Amniotic epithelial cell (primary cell): Measurements from ENCODE around the gene KCNIP1.

Experiments
- DNase-seq: peaks from one replicate; pipeline ENCODE4 v3.0.0-alpha.2; 2010; ENCODE audit warnings: low read depth

KCNIP1 gene

GRCh38 chr5:170563824-170564567 is 60.2 kb downstream of the KCNIP1 start:
- DNase-seq, result no peak

GRCh38 chr5:170565072-170565471 is 61.3 kb downstream of the KCNIP1 start:
- DNase-seq, result no peak

DNA sequence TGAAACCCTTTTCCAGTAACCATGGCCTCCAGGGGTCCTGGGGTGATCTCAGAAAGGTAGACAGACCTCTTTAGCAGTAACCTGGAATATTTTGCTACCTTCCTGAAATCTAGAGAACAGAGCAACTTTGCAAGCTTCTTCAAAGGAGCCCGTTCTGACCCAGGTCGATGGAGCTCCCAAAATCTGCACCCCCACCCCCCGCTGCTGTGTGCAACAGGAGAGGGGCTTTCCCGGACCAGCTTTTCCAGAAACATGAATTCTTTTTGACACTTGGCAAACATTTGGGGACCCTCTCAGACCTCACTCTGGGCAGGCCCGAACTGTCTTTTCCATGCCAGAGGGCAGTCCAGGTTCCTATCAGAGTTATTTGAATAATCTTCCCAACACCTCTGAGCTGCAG is 65.3 kb downstream of the KCNIP1 start:
- DNase-seq, result no peak

DNA sequence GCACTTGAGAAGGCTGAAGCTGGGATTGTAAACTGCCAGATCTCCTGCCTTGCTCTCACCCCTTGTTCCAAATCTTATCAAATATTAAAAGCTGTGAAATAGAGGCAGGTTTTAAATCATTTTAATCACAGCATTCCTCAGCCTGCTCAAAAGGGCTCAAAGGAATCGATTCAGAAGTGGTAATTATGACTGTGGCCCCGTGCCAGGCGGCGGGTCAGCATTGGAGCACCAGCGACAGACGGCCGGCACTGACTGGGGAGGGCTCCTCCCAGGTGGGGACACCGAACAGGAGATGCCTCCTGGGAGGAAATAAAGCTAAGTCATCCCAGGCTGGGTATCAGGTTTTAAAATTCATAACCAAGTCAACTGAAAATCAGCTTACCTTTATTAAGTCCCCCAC is 66.7 kb downstream of the KCNIP1 start:
- DNase-seq, result no peak

GRCh38 chr5:170571281-170571731 is 67.5 kb downstream of the KCNIP1 start:
- peak; percentile 83 for DNase-seq

DNA sequence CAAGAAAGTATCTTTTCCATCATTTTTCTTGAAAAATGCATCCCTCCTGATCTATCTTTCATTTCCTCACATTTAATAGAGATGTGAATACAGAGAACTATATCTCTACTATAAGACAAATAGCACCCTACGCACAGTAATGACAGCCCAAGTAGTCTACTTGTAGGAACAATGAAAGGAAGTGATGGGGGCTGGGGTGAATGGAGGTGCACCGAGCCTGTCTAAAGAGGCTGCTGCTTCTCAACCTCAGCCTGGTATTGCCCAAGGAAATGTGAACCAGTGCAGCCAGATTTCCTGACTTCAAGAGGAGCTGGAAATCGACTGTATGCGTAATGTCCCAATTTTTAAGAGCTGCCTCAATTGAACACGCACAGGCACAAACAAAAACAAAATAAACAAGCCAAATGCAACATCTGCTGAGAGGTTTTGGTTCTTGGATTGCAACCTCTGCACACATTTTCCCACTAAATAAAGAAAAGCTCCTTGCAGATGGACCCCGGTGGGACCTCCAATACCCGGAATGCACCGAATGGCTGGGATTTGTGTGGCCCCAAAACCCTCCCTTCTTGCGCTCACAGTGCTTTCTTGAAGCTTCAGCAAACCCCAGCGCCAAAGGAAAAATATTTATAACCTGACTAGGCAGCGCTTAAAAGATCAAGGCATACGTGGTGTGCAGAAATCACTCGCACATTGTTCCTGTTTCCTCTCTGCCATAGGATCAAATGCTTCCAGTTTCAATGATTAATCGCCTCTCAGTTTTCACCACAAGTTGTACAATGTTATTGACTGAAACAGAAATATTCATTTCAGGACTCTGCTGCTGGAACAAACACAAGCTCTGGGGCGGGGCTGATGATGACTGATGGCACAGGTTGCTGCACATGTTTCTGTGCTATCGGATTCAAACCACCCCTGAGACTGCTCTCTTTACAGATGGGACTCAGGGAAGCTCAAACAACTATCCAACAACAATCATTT is 68.3 kb downstream of the KCNIP1 start:
- DNase-seq, result peak; percentile 29

DNA sequence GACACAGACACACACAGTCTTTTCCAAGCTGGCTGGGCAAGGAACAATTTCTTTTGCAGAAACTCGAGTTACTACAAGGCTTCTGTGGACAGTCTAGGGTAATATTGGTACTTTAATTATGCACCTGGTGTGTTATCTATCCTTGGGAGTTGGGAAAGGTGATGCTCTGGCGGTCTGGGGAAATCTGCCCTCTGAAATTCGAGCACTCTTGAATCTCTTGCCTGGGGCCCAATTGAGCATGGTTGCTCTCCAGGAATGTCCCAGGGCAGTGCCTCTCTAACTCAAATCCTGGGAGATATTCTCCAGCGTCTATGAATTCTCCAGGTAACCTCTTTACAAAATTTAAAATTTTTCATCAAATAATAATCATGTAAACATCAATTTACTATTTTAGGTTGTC is 69.3 kb downstream of the KCNIP1 start:
- DNase-seq, result no peak

GRCh38 chr5:170573660-170574059 is 69.8 kb downstream of the KCNIP1 start:
- DNase-seq, result no peak

- no peak for DNase-seq
These were observed 73.0 kb downstream of the KCNIP1 start for GRCh38 chr5:170576602-170577535.

- no peak for DNase-seq
These were observed 75.8 kb downstream of the KCNIP1 start for GRCh38 chr5:170579601-170580000.

GRCh38 chr5:170581211-170581610 is 77.4 kb downstream of the KCNIP1 start:
- no peak for DNase-seq

DNA sequence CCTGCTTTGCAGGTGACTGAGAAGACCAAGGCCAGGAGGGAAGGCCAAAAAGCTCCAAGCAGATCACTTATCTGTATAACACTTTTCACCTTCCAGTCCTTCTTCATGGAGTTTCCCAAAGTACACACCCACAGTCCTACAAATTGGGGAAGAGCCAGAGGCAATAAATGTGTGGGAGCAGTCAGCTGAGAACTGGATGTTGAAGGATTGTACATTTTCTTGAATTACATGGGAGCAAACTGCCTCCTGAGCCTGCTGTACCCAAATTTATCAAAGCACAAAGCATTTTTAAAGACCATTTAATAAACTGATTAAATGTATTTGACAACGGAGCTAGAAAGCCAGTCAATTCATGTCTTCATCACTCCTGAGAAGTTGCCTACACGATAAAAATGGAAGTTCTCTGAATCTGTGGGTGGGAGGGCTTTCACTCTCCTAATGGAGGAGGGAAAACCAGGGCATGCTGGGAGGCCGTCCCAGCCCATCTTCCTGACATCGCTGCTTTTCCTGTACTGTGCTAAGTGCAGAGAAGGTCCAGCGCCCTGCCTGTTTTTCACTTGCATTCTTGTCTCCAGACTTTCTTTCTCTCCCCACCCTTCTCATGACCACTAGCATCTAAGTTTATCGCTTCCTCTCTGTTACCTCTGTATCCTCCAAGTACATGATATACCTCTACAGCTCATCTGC is 79.0 kb downstream of the KCNIP1 start:
- no peak for DNase-seq

DNA sequence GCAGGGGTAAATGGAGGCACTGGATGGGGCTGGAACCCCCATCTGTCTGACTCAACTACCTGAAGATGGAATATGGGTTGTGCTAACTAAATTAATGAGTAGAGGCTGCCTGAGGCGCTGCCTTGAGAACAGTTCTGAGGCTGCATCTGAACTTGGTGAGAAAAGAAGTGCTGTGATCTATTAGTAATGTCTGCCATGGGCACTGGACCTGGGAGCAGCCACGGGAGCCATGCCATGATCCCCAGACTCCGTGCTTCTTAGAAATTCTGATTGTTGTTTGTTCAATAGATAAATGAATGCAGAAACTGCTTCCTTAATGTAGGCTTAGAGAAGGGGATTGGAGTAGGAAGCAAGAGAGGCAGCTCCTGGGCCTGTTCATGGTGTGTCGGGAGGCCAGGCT is 80.2 kb downstream of the KCNIP1 start:
- DNase-seq, result no peak

GRCh38 chr5:170584450-170585058 is 80.7 kb downstream of the KCNIP1 start:
- DNase-seq, result no peak

DNA sequence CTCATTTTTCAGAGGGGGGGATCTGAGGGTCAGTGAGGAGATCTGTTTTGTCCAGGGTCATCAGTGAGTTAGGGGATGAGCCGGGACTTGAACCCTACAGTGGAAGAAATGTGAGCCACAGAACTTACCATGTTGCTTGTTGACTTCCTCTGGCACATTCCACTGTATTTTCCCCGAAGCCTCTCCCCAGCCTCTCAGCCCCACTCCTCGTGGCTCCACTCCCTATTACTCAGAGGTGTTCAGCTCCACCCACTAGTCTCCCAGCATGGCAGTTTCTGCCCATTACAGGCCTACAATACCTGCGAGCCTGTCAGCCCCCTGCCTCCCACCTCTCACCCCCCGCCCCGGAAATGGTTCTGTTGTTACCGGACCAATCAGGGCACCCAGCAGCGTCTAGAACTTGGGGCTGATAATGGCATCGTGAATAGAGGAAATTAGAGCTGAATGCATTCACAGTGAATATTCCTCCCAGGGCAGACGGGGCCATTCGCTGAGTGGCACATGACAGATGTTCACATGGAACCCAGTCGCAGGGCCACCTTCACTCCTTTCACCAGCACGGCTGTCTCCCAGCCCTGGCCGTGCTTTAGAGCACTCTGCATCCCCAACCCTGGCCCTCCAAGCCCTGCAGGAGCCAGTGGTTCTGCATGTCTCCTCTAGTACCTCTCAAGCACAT is 81.6 kb downstream of the KCNIP1 start:
- no peak for DNase-seq

DNA sequence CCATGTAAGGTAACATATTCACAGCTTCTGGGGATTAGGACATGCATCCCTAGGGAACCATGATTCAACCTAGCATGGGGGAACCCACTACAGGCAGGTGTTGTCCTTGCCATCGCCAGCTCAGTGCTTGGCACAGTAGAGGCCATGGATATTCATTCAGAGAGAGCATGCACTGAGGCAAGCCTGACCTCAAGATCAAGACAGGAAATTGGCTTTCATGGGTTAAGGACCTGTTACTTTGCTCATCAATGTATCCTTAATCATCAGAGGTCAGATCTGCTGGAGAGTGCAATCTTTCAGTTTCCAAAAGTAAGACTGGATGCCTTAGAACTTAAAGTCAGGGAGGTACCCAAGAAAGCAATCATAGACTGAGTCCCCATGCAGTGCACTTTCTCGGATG is 84.0 kb downstream of the KCNIP1 start:
- DNase-seq, result no peak

- no peak for DNase-seq
These were observed 85.8 kb downstream of the KCNIP1 start for GRCh38 chr5:170589643-170590042.

- DNase-seq, result no peak
These were observed 86.7 kb downstream of the KCNIP1 start for GRCh38 chr5:170590566-170590965.

GRCh38 chr5:170591054-170591453 is 87.2 kb downstream of the KCNIP1 start:
- no peak for DNase-seq

GRCh38 chr5:170596482-170597044 is 92.7 kb downstream of the KCNIP1 start:
- DNase-seq, result no peak
